ENCODE results near the gene ERCC6L2. TPM values are rescaled to one million over a fixed set of nuclear protein-coding genes. Genes with fewer than 3 reads are reported as not detected.

The ERCC6L2 gene
- total RNA-seq, 1 experiment from 2014 or later, result 43.0 TPM

DNA sequence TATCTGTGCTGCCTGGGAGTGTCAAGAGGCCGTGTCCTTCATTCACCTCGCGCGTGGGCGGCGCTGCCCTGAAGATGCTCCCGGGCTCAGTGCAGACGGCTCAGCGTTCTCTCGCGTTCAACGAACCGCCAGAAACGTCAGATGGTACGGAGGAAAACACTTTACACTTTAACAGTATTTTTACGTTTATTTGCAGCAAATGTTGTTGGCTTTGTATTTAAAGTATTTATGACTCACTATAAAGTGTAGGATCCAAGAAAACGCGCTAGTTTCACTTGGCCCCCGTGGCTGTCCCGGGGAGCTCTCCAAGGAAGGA, 544 bp upstream of the ERCC6L2 start:
- TF ChIP-seq ZBTB21 (CRISPR knock-in tag; IDR thresholded peaks at IDR 0.05; ENCODE audit: borderline replicate concordance) (no peak), SMAD3 (CRISPR knock-in tag; IDR thresholded peaks at IDR 0.05; ENCODE audit: borderline replicate concordance) (no peak), PREB (CRISPR knock-in tag; IDR thresholded peaks at IDR 0.05; ENCODE audit: borderline replicate concordance) (no peak), NFYB (CRISPR knock-in tag; conservative IDR thresholded peaks at IDR 0.05; ENCODE audit: low read depth) (no peak), CREM (CRISPR knock-in tag; IDR thresholded peaks at IDR 0.05) (no peak), NR2C2 (CRISPR knock-in tag; IDR thresholded peaks at IDR 0.05) (no peak), FOXP1 (CRISPR knock-in tag; IDR thresholded peaks at IDR 0.05; ENCODE audit: borderline replicate concordance) (no peak), GRHL2 (CRISPR knock-in tag; IDR thresholded peaks at IDR 0.05; ENCODE audit: insufficient replicate concordance, severe bottlenecking) (no peak), E2F5 (CRISPR knock-in tag; IDR thresholded peaks at IDR 0.05) (no peak), HMGA2 (CRISPR knock-in tag; IDR thresholded peaks at IDR 0.05) (no peak)
- TF ChIP-seq, protein P1, sequence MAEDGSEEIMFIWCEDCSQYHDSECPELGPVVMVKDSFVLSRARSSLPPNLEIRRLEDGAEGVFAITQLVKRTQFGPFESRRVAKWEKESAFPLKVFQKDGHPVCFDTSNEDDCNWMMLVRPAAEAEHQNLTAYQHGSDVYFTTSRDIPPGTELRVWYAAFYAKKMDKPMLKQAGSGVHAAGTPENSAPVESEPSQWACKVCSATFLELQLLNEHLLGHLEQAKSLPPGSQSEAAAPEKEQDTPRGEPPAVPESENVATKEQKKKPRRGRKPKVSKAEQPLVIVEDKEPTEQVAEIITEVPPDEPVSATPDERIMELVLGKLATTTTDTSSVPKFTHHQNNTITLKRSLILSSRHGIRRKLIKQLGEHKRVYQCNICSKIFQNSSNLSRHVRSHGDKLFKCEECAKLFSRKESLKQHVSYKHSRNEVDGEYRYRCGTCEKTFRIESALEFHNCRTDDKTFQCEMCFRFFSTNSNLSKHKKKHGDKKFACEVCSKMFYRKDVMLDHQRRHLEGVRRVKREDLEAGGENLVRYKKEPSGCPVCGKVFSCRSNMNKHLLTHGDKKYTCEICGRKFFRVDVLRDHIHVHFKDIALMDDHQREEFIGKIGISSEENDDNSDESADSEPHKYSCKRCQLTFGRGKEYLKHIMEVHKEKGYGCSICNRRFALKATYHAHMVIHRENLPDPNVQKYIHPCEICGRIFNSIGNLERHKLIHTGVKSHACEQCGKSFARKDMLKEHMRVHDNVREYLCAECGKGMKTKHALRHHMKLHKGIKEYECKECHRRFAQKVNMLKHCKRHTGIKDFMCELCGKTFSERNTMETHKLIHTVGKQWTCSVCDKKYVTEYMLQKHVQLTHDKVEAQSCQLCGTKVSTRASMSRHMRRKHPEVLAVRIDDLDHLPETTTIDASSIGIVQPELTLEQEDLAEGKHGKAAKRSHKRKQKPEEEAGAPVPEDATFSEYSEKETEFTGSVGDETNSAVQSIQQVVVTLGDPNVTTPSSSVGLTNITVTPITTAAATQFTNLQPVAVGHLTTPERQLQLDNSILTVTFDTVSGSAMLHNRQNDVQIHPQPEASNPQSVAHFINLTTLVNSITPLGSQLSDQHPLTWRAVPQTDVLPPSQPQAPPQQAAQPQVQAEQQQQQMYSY (CRISPR knock-in tag; IDR thresholded peaks at IDR 0.05), result no peak
- TF ChIP-seq, protein P2, sequence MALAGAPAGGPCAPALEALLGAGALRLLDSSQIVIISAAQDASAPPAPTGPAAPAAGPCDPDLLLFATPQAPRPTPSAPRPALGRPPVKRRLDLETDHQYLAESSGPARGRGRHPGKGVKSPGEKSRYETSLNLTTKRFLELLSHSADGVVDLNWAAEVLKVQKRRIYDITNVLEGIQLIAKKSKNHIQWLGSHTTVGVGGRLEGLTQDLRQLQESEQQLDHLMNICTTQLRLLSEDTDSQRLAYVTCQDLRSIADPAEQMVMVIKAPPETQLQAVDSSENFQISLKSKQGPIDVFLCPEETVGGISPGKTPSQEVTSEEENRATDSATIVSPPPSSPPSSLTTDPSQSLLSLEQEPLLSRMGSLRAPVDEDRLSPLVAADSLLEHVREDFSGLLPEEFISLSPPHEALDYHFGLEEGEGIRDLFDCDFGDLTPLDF (CRISPR knock-in tag; IDR thresholded peaks at IDR 0.05), result no peak
- TF ChIP-seq, protein P3, sequence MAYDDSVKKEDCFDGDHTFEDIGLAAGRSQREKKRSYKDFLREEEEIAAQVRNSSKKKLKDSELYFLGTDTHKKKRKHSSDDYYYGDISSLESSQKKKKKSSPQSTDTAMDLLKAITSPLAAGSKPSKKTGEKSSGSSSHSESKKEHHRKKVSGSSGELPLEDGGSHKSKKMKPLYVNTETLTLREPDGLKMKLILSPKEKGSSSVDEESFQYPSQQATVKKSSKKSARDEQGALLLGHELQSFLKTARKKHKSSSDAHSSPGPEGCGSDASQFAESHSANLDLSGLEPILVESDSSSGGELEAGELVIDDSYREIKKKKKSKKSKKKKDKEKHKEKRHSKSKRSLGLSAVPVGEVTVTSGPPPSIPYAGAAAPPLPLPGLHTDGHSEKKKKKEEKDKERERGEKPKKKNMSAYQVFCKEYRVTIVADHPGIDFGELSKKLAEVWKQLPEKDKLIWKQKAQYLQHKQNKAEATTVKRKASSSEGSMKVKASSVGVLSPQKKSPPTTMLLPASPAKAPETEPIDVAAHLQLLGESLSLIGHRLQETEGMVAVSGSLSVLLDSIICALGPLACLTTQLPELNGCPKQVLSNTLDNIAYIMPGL (CRISPR knock-in tag; IDR thresholded peaks at IDR 0.05), result no peak
- Mint-ChIP-seq H3K36me3 (peaks cover 6% of the 10 kb centered on the region; the same call in 1 of the 2 replicates), H3K9me3 (peaks cover 6% of the 10 kb centered on the region; the same call in 1 of the 2 replicates), H3K4me3 (no peak overlapping the region), H3K4me1 (peaks cover 17% of the 10 kb centered on the region), H3K27me3 (ENCODE audit: low read depth) (no peaks in the 10 kb centered on the region), H3K27ac (no peak overlapping the region)
- CTCF ChIA-PET, result interaction anchor here (1.0 to 2.1 kb wide), 5 partner anchors 101 to 344 kb away, joined by 3 to 8 read pairs (median 6); no protein-coding TSS in a partner anchor
- no peak for ATAC-seq
- POLR2A ChIA-PET, result interaction anchor here (0.9 to 2.2 kb wide), 2 partner anchors 16 to 102 kb away, joined by 3 to 7 read pairs; no protein-coding TSS in a partner anchor
- peak; percentile 17 for DNase-seq (ENCODE audit: low spot score)

GRCh38 chr9:95876138-95876444, 600 bp downstream of the ERCC6L2 start:
- H3K27ac Mint-ChIP-seq, result no peak overlapping the region
- no peak overlapping the region for H3K4me3 Mint-ChIP-seq
- ChIA-PET CTCF (interaction anchor here (1.5 to 2.1 kb wide), 2 partner anchors 140 to 342 kb away, joined by 6 to 7 read pairs; no protein-coding TSS in a partner anchor), POLR2A (interaction anchor here (1.2 to 2.2 kb wide), 2 partner anchors 104 to 365 kb away, joined by 3 to 7 read pairs; no protein-coding TSS in a partner anchor)
- H3K4me1 Mint-ChIP-seq, result peaks cover 17% of the 10 kb centered on the region
- H3K27me3 Mint-ChIP-seq (ENCODE audit: low read depth), result no peaks in the 10 kb centered on the region
- peak; percentile 2; the same call in 1 of the 2 replicates for ATAC-seq
- peaks cover 6% of the 10 kb centered on the region; the same call in 1 of the 2 replicates for H3K9me3 Mint-ChIP-seq
- peaks cover 6% of the 10 kb centered on the region; the same call in 1 of the 2 replicates for H3K36me3 Mint-ChIP-seq
- DNase-seq (ENCODE audit: low spot score), result no peak
- TF ChIP-seq ATF3 (CRISPR knock-in tag; conservative IDR thresholded peaks at IDR 0.05) (no peak), MYBL2 (CRISPR knock-in tag; IDR thresholded peaks at IDR 0.05) (0 out of 2 replicates have a peak, but pooled peaks have one; percentile 5), ZBTB43 (CRISPR knock-in tag; IDR thresholded peaks at IDR 0.05) (no peak), USF2 (CRISPR knock-in tag; IDR thresholded peaks at IDR 0.05) (no peak)
- TF ChIP-seq, protein P4, sequence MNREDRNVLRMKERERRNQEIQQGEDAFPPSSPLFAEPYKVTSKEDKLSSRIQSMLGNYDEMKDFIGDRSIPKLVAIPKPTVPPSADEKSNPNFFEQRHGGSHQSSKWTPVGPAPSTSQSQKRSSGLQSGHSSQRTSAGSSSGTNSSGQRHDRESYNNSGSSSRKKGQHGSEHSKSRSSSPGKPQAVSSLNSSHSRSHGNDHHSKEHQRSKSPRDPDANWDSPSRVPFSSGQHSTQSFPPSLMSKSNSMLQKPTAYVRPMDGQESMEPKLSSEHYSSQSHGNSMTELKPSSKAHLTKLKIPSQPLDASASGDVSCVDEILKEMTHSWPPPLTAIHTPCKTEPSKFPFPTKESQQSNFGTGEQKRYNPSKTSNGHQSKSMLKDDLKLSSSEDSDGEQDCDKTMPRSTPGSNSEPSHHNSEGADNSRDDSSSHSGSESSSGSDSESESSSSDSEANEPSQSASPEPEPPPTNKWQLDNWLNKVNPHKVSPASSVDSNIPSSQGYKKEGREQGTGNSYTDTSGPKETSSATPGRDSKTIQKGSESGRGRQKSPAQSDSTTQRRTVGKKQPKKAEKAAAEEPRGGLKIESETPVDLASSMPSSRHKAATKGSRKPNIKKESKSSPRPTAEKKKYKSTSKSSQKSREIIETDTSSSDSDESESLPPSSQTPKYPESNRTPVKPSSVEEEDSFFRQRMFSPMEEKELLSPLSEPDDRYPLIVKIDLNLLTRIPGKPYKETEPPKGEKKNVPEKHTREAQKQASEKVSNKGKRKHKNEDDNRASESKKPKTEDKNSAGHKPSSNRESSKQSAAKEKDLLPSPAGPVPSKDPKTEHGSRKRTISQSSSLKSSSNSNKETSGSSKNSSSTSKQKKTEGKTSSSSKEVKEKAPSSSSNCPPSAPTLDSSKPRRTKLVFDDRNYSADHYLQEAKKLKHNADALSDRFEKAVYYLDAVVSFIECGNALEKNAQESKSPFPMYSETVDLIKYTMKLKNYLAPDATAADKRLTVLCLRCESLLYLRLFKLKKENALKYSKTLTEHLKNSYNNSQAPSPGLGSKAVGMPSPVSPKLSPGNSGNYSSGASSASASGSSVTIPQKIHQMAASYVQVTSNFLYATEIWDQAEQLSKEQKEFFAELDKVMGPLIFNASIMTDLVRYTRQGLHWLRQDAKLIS (CRISPR knock-in tag; IDR thresholded peaks at IDR 0.05; ENCODE audit: borderline replicate concordance), result no peak

Data from WTC11 (cell line).